K562 (cell line): ENCODE measurements around the gene PPP1R14D. TPM values are rescaled to one million over a fixed set of nuclear protein-coding genes. Genes with fewer than 3 reads are reported as not detected.
A peak's percentile ranks its signal among the peaks of the same experiment; 100 is the strongest.

Experiments used
- CTBP1 ChIP-seq: fragments of 450-650 bp; IDR thresholded peaks from 2 replicates; pipeline ENCODE4 v1.6.1; 2016; ENCODE audit warnings: borderline replicate concordance
- JUND ChIP-seq, 2 experiments: IDR thresholded peaks; 2 replicates in 1 of 2; 3 replicates in 1 of 2; pipeline ENCODE4 v1.6.1; 2011; ENCODE audit warnings: borderline replicate concordance in 2 of 2, low read depth in 2 of 2, low read length in 2 of 2, improper control_type of control experiment in 1 of 2, missing biosample characterization in 1 of 2, missing genetic modification characterization in 1 of 2, missing genetic modification reagents in 1 of 2
- NR2F6 ChIP-seq: fragments of 450-650 bp; formaldehyde crosslinking; IDR thresholded peaks from 2 replicates; pipeline ENCODE4 v1.4.0; 2020; ENCODE audit warnings: mild to moderate bottlenecking
- RAD21 ChIP-seq, 2 experiments: fragments of 250-450 bp in 1 of 2; fragments of 450-650 bp in 1 of 2; sonication (Bioruptor Pico) in 1 of 2; formaldehyde crosslinking in 1 of 2; IDR thresholded peaks in 1 of 2; conservative IDR thresholded peaks in 1 of 2; 2 replicates each; pipeline versions ENCODE4 v1.4.0 to v1.8.0; 2020 to 2022; ENCODE audit warnings: mild to moderate bottlenecking in 2 of 2, moderate library complexity in 1 of 2
- RBFOX2 ChIP-seq: fragments of 200-400 bp; formaldehyde crosslinking; IDR thresholded peaks from 2 replicates; pipeline ENCODE4 v1.6.1; 2017; ENCODE audit warnings: low read depth, mild to moderate bottlenecking, low read length, moderate library complexity
- SIX5 ChIP-seq, 2 experiments: IDR thresholded peaks; 2 replicates each; pipeline ENCODE4 v1.6.1; 2011; ENCODE audit warnings: low read length in 2 of 2, borderline replicate concordance in 1 of 2, low read depth in 1 of 2, mild to moderate bottlenecking in 1 of 2, moderate library complexity in 1 of 2; ENCODE audit not compliant: insufficient read depth in 1 of 2
- SREBF2 ChIP-seq: sonication (generic); formaldehyde crosslinking; IDR thresholded peaks from 2 replicates; pipeline ENCODE4 v1.4.0; 2020; ENCODE audit warnings: mild to moderate bottlenecking, missing genetic modification reagents
- TGIF2 ChIP-seq: sonication (generic); formaldehyde crosslinking; IDR thresholded peaks from 2 replicates; pipeline ENCODE4 v1.8.1; 2022; ENCODE audit warnings: mild to moderate bottlenecking, missing genetic modification reagents, moderate library complexity
- ZNF124 ChIP-seq: sonication (generic); formaldehyde crosslinking; IDR thresholded peaks from 2 replicates; pipeline ENCODE4 v1.8.1; 2022; ENCODE audit warnings: missing genetic modification reagents
- ZNF551 ChIP-seq: fragments of 250-450 bp; sonication (Bioruptor Pico); IDR thresholded peaks from 2 replicates; pipeline ENCODE4 v1.5.0; 2021; ENCODE audit warnings: mild to moderate bottlenecking, moderate library complexity
- ZNF77 ChIP-seq: fragments of 250-450 bp; sonication (Bioruptor Pico); IDR thresholded peaks from 2 replicates; pipeline ENCODE4 v1.5.0; 2020
- ZNF830 ChIP-seq: fragments of 250-450 bp; sonication (Bioruptor Pico); IDR thresholded peaks from 2 replicates; pipeline ENCODE4 v1.5.0; 2021; ENCODE audit warnings: mild to moderate bottlenecking
- polyA plus RNA-seq, 8 experiments: library from polyadenylated mRNA; depleted of rRNA in 4 of 8; stranded (reverse) in 5 of 8; unstranded in 3 of 8; fragments of >200 nt; fragmentation: Nextera tagmentation in 2 of 8; fragmentation: Illumina TruSeq in 1 of 8; extraction: Ambion mirVana in 2 of 8; extraction: Trizol in 1 of 8; gene quantifications; 2 replicates each; pipeline versions ENCODE4 v1.2.1 to v1.2.3, GENCODE V29; 2011 to 2014; ENCODE audit warnings: inconsistent platforms in 1 of 8, missing spikeins in 1 of 8
- total RNA-seq, 7 experiments: library from RNA; depleted of rRNA in 6 of 7; stranded (reverse); fragments of >200 nt in 6 of 7; fragmentation: Illumina TruSeq in 2 of 7; extraction: Trizol in 2 of 7; gene quantifications; 2 replicates each; pipeline versions ENCODE4 v1.2.1 to v1.2.3, GENCODE V29; 2011 to 2021; ENCODE audit warnings: low replicate concordance in 1 of 7
- TF ChIP-seq, protein P1 (sequence below): IDR thresholded peaks from 2 replicates; pipeline ENCODE4 v1.6.1; 2011; ENCODE audit warnings: borderline replicate concordance, low read depth, mild to moderate bottlenecking, moderate library complexity, low read length; ENCODE audit not compliant: insufficient read depth, poor library complexity, severe bottlenecking
- TF ChIP-seq, protein P2 (sequence below): sonication (generic); formaldehyde crosslinking; IDR thresholded peaks from 2 replicates; pipeline ENCODE4 v1.8.0; 2023; ENCODE audit warnings: mild to moderate bottlenecking, missing genetic modification reagents
- TF ChIP-seq, protein P3 (sequence below), 2 experiments: IDR thresholded peaks in 1 of 2; conservative IDR thresholded peaks in 1 of 2; 2 replicates each; pipeline ENCODE4 v1.6.1; 2016; ENCODE audit warnings: low read depth in 2 of 2, mild to moderate bottlenecking in 1 of 2, missing compliant biosample characterization in 1 of 2, missing genetic modification characterization in 1 of 2, moderate library complexity in 1 of 2
- TF ChIP-seq, protein P4 (sequence below): fragments of 450-650 bp; IDR thresholded peaks from 2 replicates; pipeline ENCODE4 v1.6.1; 2018; ENCODE audit not compliant: partially characterized antibody

The PPP1R14D gene
- total and polyA plus RNA-seq, 9 of the 15 experiments (the other 6 are each of a cell fraction or from before 2014, with no cell fraction given) = 0.11 to 0.18 TPM; not detected in 7

DNA sequence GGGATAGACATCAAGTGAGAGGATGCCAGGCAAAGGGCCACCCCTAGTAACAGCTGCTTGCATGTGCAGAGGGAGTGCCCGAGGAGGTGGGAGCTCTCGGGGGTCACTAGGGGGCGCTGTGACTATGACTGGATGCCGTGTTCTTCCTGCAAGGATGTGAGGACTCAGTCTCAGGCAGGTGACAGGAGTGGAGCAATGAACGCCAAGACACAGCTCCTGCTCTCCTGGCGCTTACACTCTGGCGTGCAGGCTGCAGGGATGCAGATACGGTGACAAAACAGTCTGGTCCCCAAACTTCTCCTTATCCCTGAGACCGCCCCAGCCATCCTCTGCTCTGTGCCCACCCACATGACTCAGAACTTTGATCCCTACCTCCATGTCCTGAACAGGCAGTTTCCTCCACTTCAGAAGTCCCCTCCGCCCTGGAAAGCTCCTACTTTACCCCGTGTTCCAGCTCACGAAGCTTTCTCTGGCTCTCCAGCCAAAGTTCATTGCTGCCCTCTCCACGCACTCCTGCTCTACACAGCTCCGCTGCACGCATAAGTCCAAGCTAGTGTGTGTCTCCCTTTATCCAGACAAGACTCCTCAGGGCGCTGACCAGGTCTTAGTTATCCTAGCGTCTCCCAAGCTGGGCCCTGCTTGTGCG lies 30.8 kb upstream of the PPP1R14D start (continued):
- TF ChIP-seq, protein P1, sequence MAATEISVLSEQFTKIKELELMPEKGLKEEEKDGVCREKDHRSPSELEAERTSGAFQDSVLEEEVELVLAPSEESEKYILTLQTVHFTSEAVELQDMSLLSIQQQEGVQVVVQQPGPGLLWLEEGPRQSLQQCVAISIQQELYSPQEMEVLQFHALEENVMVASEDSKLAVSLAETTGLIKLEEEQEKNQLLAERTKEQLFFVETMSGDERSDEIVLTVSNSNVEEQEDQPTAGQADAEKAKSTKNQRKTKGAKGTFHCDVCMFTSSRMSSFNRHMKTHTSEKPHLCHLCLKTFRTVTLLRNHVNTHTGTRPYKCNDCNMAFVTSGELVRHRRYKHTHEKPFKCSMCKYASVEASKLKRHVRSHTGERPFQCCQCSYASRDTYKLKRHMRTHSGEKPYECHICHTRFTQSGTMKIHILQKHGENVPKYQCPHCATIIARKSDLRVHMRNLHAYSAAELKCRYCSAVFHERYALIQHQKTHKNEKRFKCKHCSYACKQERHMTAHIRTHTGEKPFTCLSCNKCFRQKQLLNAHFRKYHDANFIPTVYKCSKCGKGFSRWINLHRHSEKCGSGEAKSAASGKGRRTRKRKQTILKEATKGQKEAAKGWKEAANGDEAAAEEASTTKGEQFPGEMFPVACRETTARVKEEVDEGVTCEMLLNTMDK = peak; percentile 61
- TF ChIP-seq CTBP1 (peak; percentile 61; the same call in 1 of the 2 replicates), RBFOX2 (no peak), ZNF830 (no peak), SREBF2 (CRISPR knock-in tag) (no peak), NR2F6 (no peak), RAD21 (CRISPR knock-in tag; conservative IDR thresholded peaks at IDR 0.05 in 1 of 2, IDR thresholded peaks at IDR 0.05 in 1 of 2) (peak; percentile 29 to 67), SIX5 (IDR thresholded peaks at IDR 0.05; ENCODE audit: borderline replicate concordance in 1 of 2, insufficient read depth in 1 of 2, low read depth in 1 of 2, low read length in 2 of 2) (no peak), ZNF124 (CRISPR knock-in tag) (no peak), ZNF77 (CRISPR knock-in tag) (no peak), ZNF551 (CRISPR knock-in tag) (no peak), TGIF2 (CRISPR knock-in tag) (no peak), JUND (IDR thresholded peaks at IDR 0.05; ENCODE audit: borderline replicate concordance, low read depth, low read length) (0 out of 2 replicates have a peak, but pooled peaks have one; percentile 20), JUND (tag; IDR thresholded peaks at IDR 0.05; ENCODE audit: borderline replicate concordance, low read depth, low read length) (peak; percentile 42; the same call in 1 of the 3 replicates)
- TF ChIP-seq, protein P2, sequence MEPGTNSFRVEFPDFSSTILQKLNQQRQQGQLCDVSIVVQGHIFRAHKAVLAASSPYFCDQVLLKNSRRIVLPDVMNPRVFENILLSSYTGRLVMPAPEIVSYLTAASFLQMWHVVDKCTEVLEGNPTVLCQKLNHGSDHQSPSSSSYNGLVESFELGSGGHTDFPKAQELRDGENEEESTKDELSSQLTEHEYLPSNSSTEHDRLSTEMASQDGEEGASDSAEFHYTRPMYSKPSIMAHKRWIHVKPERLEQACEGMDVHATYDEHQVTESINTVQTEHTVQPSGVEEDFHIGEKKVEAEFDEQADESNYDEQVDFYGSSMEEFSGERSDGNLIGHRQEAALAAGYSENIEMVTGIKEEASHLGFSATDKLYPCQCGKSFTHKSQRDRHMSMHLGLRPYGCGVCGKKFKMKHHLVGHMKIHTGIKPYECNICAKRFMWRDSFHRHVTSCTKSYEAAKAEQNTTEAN (CRISPR knock-in tag) = no peak
- TF ChIP-seq, protein P3, sequence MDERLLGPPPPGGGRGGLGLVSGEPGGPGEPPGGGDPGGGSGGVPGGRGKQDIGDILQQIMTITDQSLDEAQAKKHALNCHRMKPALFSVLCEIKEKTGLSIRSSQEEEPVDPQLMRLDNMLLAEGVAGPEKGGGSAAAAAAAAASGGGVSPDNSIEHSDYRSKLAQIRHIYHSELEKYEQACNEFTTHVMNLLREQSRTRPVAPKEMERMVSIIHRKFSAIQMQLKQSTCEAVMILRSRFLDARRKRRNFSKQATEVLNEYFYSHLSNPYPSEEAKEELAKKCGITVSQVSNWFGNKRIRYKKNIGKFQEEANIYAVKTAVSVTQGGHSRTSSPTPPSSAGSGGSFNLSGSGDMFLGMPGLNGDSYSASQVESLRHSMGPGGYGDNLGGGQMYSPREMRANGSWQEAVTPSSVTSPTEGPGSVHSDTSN (CRISPR knock-in tag; IDR thresholded peaks at IDR 0.05; ENCODE audit: low read depth) = no peak
- TF ChIP-seq, protein P3 (tag; conservative IDR thresholded peaks at IDR 0.05; ENCODE audit: low read depth) = no peak
- TF ChIP-seq, protein P4, sequence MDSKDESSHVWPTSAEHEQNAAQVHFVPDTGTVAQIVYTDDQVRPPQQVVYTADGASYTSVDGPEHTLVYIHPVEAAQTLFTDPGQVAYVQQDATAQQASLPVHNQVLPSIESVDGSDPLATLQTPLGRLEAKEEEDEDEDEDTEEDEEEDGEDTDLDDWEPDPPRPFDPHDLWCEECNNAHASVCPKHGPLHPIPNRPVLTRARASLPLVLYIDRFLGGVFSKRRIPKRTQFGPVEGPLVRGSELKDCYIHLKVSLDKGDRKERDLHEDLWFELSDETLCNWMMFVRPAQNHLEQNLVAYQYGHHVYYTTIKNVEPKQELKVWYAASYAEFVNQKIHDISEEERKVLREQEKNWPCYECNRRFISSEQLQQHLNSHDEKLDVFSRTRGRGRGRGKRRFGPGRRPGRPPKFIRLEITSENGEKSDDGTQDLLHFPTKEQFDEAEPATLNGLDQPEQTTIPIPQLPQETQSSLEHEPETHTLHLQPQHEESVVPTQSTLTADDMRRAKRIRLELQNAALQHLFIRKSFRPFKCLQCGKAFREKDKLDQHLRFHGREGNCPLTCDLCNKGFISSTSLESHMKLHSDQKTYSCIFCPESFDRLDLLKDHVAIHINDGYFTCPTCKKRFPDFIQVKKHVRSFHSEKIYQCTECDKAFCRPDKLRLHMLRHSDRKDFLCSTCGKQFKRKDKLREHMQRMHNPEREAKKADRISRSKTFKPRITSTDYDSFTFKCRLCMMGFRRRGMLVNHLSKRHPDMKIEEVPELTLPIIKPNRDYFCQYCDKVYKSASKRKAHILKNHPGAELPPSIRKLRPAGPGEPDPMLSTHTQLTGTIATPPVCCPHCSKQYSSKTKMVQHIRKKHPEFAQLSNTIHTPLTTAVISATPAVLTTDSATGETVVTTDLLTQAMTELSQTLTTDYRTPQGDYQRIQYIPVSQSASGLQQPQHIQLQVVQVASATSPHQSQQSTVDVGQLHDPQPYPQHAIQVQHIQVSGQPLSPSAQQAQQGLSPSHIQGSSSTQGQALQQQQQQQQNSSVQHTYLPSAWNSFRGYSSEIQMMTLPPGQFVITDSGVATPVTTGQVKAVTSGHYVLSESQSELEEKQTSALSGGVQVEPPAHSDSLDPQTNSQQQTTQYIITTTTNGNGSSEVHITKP = peak; percentile 17
